RWPE1 (cell line): ENCODE data around the gene PTPRD.

Experiments
- CTCF ChIA-PET: fragments of 350-600 bp; sonication (Branson Sonifier 250); formaldehyde crosslinking; extraction: SDS; loops from one replicate; lab custom pipeline; 2021; lab: Yijun Ruan, JAX
- POLR2A ChIA-PET: fragments of 400-600 bp; formaldehyde crosslinking; extraction: SDS; loops from one replicate; lab custom pipeline; 2020; ENCODE audit warnings: antibody characterized with exemption; ENCODE audit not compliant: low non-redundant PET; lab: Yijun Ruan, JAX
- DNase-seq: peaks from one replicate; pipeline ENCODE4 v3.0.0; 2012; ENCODE audit warnings: low spot score
- H3K27ac ChIP-seq: fragments of 450-650 bp; 2 replicates; pipeline ENCODE4 v1.5.1; 2017
- CTCF ChIP-seq: fragments of 450-650 bp; conservative IDR thresholded peaks from 2 replicates; pipeline ENCODE4 v1.5.1; 2017; ENCODE audit warnings: low read depth, mild to moderate bottlenecking

The PTPRD gene

GRCh38 chr9:8644571-8644970, 1968.2 kb downstream of the PTPRD start:
- ChIA-PET POLR2A (no interaction called here), CTCF (no interaction called here)
- TF ChIP-seq CTCF = no peak
- DNase-seq = no peak
- no peak overlapping the region for H3K27ac ChIP-seq

GRCh38 chr9:8643896-8644295, 1968.9 kb downstream of the PTPRD start:
- no peak overlapping the region for H3K27ac ChIP-seq
- no peak for TF ChIP-seq CTCF
- CTCF ChIA-PET = no interaction called here
- DNase-seq = no peak
- POLR2A ChIA-PET = no interaction called here

GRCh38 chr9:8643464-8643863, 1969.3 kb downstream of the PTPRD start:
- DNase-seq = no peak
- no peak overlapping the region for H3K27ac ChIP-seq
- no peak for TF ChIP-seq CTCF
- POLR2A ChIA-PET = no interaction called here
- CTCF ChIA-PET = no interaction called here

GRCh38 chr9:8640761-8641160, 1972.0 kb downstream of the PTPRD start:
- POLR2A ChIA-PET = no interaction called here
- DNase-seq = no peak
- CTCF ChIA-PET = no interaction called here
- no peak for TF ChIP-seq CTCF
- no peak overlapping the region for H3K27ac ChIP-seq

GRCh38 chr9:8637626-8638025, 1975.2 kb downstream of the PTPRD start:
- no peak overlapping the region for H3K27ac ChIP-seq
- CTCF ChIA-PET = no interaction called here
- DNase-seq = no peak
- POLR2A ChIA-PET = no interaction called here
- TF ChIP-seq CTCF = no peak

GRCh38 chr9:8633784-8634183, 1979.0 kb downstream of the PTPRD start:
- POLR2A ChIA-PET = no interaction called here
- DNase-seq = no peak
- H3K27ac ChIP-seq = no peak overlapping the region
- TF ChIP-seq CTCF = no peak
- CTCF ChIA-PET = no interaction called here

- no peak for DNase-seq
- no peak for TF ChIP-seq CTCF
- H3K27ac ChIP-seq = no peak overlapping the region
- POLR2A ChIA-PET = no interaction called here
- CTCF ChIA-PET = no interaction called here
Observed at GRCh38 chr9:8632493-8632892, 1980.3 kb downstream of the PTPRD start.
